RWPE2 (cell line): ENCODE results near the gene PTPRK.

Experiments used
- ATAC-seq: fragments of 200-7000 bp; cut with Tn5 transposase; 3 replicates; pipeline ENCODE4 v1.9.1; 2021; ENCODE audit warnings: low read depth
- DNase-seq: peaks from one replicate; pipeline ENCODE4 v3.0.0-alpha.2; 2020; ENCODE audit warnings: low spot score
- H3K27ac ChIP-seq: fragments of 450-650 bp; 2 replicates; pipeline ENCODE4 v1.5.1; 2017; ENCODE audit warnings: mild to moderate bottlenecking; ENCODE audit not compliant: poor library complexity, severe bottlenecking
- H3K27me3 ChIP-seq: fragments of 250-450 bp; sonication (Bioruptor Pico); 2 replicates; pipeline ENCODE4 v1.5.1; 2021; ENCODE audit warnings: mild to moderate bottlenecking, moderate library complexity; ENCODE audit not compliant: insufficient read depth, poor library complexity, severe bottlenecking
- H3K36me3 ChIP-seq: fragments of 250-450 bp; sonication (Bioruptor Pico); 2 replicates; pipeline ENCODE4 v1.5.1; 2020; ENCODE audit warnings: low read depth, mild to moderate bottlenecking, moderate library complexity
- H3K4me1 ChIP-seq: fragments of 250-450 bp; sonication (Bioruptor Pico); 2 replicates; pipeline ENCODE4 v1.5.1; 2021; ENCODE audit warnings: mild to moderate bottlenecking, moderate library complexity; ENCODE audit not compliant: insufficient read depth, poor library complexity, severe bottlenecking
- H3K4me3 ChIP-seq: fragments of 250-450 bp; sonication (Bioruptor Pico); 2 replicates; pipeline ENCODE4 v1.5.1; 2021; ENCODE audit warnings: mild to moderate bottlenecking, moderate library complexity; ENCODE audit not compliant: severe bottlenecking
- H3K9me3 ChIP-seq: fragments of 250-450 bp; sonication (Bioruptor Pico); 2 replicates; pipeline ENCODE4 v1.5.1; 2021; ENCODE audit warnings: mild to moderate bottlenecking, moderate library complexity; ENCODE audit not compliant: severe bottlenecking
- CTCF ChIP-seq: fragments of 450-650 bp; IDR thresholded peaks from one replicate; pipeline ENCODE4 v1.5.1; 2017; ENCODE audit warnings: mild to moderate bottlenecking, moderate library complexity; ENCODE audit not compliant: poor library complexity, severe bottlenecking

The PTPRK gene

GRCh38 chr6:128311944-128312570, 208.3 kb downstream of the PTPRK start:
- no peaks in the 10 kb centered on the region for H3K4me1 ChIP-seq
- H3K4me3 ChIP-seq = no peak overlapping the region
- DNase-seq = no peak
- no peaks in the 10 kb centered on the region for H3K36me3 ChIP-seq
- TF ChIP-seq CTCF = no peak
- H3K27me3 ChIP-seq = no peaks in the 10 kb centered on the region
- H3K9me3 ChIP-seq = no peaks in the 10 kb centered on the region
- H3K27ac ChIP-seq = no peak overlapping the region
- ATAC-seq = no peak

GRCh38 chr6:128310451-128310850, 209.9 kb downstream of the PTPRK start:
- no peaks in the 10 kb centered on the region for H3K4me1 ChIP-seq
- no peak overlapping the region for H3K4me3 ChIP-seq
- H3K9me3 ChIP-seq = no peaks in the 10 kb centered on the region
- H3K36me3 ChIP-seq = no peaks in the 10 kb centered on the region
- no peak for TF ChIP-seq CTCF
- DNase-seq (no peak), ATAC-seq (no peak)
- H3K27ac ChIP-seq = no peak overlapping the region
- no peaks in the 10 kb centered on the region for H3K27me3 ChIP-seq

- ATAC-seq (no peak), DNase-seq (no peak)
- no peak for TF ChIP-seq CTCF
- Histone ChIP-seq H3K27ac (no peak overlapping the region), H3K36me3 (no peaks in the 10 kb centered on the region), H3K9me3 (no peaks in the 10 kb centered on the region), H3K4me1 (no peaks in the 10 kb centered on the region), H3K27me3 (no peaks in the 10 kb centered on the region), H3K4me3 (no peak overlapping the region)
These were observed 212.7 kb downstream of the PTPRK start for GRCh38 chr6:128307671-128308070.

- ATAC-seq (no peak), DNase-seq (no peak)
- Histone ChIP-seq H3K4me1 (no peaks in the 10 kb centered on the region), H3K27me3 (no peaks in the 10 kb centered on the region), H3K4me3 (no peak overlapping the region), H3K27ac (no peak overlapping the region), H3K9me3 (no peaks in the 10 kb centered on the region), H3K36me3 (no peaks in the 10 kb centered on the region)
- TF ChIP-seq CTCF = no peak
These were observed 214.4 kb downstream of the PTPRK start for GRCh38 chr6:128305976-128306375.

GRCh38 chr6:128305228-128305627, 215.2 kb downstream of the PTPRK start:
- no peaks in the 10 kb centered on the region for H3K27me3 ChIP-seq
- ATAC-seq (no peak), DNase-seq (no peak)
- H3K36me3 ChIP-seq = no peaks in the 10 kb centered on the region
- H3K27ac ChIP-seq = no peak overlapping the region
- H3K9me3 ChIP-seq = no peaks in the 10 kb centered on the region
- H3K4me3 ChIP-seq = no peak overlapping the region
- TF ChIP-seq CTCF = no peak
- H3K4me1 ChIP-seq = no peaks in the 10 kb centered on the region
